GM18868 (cell line): ENCODE measurements around the gene SLC66A2.

Source experiments
- ATAC-seq: cut with Tn5 transposase; IDR thresholded peaks from one replicate; pipeline ENCODE4 v1.9.1; 2021; ENCODE audit warnings: mild to moderate bottlenecking, moderate library complexity; ENCODE audit not compliant: unreplicated experiment

Gene SLC66A2

DNA sequence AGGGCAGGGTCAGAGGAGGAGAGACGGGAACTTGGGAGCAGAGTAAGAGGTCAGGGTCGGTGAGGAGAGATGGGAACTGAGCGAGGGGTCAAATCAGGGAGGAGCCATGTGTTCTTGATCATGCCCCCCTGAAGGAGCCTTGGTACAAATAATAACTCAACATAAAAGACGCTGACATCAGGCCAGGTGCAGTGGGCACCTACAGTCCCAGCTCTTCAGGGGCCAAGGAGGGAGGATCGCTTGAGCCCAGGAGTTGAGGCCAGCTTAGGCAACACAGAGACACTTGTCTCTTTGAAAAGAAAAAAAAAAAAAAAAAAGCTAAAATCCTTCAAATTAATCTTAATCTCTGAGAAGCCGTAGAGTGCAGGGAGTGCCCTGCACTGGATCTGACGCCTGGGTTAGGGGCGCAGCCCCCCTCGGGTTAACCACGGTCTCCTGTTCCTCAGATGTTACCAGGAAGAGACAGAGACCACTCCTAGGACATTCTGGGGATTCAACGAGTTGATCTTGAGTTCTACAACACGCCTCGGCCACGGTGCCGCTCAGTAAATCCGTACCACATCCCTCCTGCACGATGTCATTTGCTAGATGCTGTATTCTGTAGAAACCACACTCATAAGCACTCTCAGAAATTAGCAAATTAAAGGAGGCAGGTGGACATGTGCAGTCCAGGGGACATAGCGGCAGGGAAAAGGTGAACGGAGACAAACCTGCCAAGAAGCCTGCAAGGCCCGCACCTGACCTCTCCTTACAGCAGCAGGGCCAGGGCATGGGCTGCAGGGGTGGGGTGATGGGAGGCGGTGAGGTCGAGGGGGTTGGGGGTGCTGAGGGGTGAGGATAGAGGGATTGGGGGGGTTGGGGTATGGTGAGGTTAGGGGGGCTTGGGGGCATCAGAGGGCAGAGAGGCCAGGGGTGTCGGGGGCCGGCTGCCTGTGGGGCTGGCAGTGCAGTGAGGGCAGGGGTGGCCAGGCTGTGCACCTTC, 29.2 kb downstream of the SLC66A2 start:
- no peak for ATAC-seq

DNA sequence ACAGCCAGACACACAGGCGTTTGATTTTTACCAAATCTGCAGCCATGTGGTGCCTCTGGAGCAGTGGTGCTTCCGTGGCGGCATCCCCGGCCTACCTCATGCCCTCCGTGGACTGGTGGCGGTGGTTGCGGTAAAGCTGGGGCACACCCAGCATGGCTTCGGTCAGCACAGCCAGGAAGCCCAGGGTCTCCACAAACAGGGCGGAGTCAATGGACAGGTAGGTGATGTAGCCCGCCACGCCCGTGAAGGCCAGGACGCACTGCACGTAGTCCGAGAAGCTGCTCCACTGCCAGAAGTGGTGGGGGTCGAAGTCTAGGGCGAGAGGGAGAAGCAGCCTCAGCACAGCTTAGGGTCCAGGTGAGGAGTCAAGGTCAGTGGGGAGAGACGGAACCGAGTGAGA, 32.4 kb downstream of the SLC66A2 start:
- no peak for ATAC-seq

DNA sequence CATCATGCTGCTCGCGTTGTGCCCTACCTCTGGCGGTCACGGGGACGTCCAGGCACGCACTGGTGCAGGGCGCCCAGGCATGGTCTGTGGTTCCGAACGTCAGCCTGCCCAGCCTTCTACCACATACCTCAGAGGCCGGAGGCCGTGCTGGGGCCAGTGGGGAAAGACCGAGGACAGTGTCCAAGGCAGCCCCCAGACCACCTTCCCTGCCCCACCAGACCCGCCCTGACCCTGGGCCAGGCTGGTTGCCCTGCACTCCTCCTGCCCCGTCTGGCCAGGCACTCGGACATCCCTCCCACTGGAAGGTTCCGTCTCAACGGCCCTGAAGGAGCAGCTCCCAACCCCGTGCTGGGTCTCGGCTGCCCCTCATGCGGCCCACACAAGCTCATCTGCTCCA, 32.8 kb downstream of the SLC66A2 start:
- ATAC-seq = no peak

DNA sequence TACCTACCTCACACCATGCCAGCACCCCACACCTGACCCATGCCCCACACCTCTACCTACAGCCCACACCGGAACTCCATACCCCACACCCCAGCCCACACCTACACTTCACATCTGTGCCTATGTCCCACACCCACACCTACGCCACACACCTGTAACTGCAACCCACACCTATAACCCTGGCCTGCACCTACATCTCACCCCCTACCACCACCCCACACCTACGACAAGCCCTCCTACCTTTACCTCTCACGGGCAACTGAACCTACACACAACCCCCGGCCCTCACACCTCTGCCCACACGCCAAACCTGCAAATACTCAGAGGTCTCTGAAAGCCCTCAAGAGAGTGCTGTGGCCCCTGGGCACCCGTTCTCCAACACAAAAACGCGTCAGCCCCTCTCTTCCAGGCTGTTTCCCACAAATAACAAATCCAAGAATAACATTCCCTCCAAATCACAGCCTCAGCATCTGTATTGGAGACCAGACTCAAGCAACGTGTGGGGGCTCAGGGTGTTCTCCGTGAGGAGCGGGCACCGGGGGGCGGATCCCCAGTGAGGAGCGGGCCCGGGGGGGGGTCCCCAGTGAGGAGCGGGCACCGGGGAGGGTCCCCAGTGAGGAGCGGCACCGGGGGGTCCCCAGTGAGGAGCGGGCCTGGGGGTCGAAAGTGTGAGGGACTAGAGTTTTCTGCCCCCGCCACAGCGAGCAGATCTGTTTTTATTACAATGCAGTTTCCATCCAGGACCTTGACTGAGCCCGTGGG, 33.4 kb downstream of the SLC66A2 start:
- no peak for ATAC-seq

DNA sequence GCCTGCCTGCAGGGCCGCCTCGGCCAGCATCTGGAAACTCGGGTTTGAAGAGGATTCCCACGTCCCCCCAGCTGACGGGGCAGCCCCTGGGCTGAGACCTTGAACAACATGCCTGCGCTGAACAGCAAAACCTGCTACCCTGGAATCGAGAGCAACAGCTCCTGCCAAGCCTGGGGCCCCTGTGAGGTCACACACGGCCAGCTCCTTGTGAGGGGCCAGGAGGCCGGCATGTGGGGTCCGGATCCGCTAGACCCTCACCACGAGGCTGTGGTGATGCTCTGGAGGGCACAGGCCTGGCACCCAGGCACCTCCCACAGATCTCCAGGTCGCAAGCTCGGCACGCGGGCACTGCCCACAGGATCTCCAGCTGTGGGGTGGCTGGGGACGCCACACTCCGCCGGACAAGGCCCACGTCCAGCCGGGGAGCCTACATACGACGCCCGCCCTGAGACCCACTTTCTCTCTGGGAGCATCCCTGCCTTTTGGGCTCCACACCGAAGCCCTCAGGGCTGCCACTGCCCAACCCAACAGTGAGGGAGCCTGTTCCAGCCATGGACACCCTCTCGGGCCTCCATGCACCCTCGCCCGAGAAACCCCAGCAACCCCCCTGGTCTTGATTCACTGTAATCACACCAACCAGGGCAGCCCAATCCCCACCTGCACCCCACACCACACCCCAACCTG, 34.1 kb downstream of the SLC66A2 start:
- ATAC-seq = no peak

DNA sequence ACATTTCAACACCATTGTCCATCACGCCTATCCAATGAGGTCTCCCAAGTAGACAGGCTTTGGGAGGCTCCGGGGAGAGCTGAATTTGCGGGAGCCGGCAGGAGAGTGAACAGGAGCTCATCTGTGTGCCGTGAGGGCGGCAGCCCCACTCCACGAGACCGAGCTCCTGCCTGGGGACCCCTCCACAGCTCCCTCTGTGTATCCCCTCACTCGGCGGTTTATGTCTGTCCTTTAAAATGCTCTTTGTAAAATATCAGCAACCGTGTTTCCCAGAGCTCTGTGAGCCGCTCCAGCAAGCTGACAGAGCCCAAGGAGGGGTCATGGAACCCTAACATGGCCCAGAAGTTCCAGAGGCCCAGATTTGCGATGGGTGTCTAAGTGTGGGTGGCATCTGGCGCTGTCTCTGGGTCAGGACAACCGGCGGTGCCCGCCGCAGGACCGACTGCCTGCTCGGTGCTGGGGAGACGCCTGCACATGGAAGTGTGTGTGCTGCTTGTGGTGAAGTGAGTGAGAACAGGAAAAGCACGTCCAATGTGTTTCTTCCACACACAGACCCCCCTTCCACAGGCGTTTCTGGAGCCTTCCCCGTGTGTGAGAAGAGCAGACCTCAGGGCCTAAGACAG, 34.8 kb downstream of the SLC66A2 start:
- no peak for ATAC-seq

DNA sequence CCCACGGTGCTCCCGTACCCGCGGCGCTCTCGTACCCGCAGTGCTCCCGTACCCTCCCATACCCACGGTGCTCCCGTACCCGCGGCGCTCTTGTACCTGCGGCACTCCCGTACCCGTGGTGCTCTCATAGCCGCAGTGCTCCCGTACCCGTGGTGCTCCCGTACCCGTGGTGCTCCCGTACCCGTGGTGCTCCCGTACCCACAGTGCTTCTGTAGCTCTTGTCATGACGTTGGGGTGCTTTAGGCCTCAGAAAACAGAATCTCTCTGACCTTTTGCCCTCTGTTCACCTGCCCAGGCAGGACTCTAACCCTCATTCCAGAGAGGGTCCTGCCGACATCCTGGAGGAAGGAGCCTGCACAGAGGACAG, 35.3 kb downstream of the SLC66A2 start:
- ATAC-seq = no peak

DNA sequence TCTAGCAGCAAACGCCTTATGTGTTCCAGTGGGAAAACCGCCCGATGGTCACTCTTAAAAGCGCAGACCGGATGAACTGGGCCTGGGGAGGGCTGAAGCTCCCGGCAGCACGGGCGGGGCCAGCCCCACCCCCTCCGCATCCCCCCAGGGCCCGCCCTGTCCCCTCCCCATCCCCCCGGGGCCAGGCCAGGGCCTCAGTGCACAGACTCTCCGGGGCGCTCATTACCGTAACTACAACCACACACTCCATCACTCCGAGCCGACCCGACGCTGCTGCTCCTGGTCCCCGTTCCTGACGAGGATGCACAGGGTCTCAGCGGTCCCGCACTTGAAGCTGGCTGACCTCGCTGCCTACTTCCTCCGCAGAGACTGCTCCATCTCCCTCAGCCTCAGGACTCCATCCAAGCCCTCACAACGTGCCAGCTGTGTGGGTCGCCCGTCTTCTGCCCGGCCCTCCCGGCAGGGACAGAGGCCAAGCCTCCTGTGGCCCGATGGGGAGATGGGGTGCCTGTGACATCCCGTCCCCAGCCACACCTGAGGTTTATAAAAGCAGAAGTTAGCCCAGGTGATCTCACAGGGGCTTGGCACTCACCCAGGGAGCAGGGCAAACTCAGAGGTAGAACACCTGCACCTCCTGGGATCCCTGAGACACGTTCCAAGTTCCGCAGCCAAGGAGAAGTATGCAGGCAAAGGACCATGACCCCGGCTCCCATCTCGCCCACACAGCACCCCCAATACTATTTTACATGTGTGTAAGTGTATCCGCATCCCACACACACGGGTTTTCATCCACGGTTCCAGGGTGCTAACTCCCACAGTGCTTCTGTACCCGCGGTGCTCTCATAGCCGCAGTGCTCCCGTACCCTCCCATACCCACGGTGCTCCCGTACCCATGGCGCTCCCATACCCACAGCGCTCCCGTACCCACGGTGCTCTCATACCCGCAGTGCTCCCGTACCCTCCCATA, 36.0 kb downstream of the SLC66A2 start:
- ATAC-seq = no peak

DNA sequence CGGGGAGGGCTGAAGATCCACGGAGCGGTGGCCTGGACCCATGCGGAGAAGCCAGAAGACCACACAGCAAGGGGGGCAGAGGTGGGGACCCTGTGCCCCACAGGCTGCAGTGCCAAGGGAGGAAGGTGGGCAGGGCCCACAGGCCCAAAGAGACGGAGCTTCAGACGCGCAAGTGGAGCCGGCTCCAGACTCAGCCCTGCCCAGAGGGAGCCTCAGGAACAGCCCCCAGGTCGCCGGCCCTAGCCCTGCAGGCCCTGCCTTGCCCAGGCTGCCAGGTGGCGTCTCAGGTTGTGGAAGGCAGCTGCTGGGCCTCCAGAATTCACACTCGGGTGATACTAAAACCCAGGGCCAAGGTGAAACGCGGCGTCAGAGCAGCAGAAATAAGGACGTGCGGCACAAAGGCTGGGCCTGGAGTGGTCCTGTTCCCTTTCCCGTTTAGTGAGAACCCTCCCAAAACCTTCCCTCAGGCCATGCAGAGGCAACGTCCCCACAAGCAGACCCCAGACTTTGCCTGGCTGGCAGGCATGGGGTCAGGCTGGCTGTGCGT, 36.8 kb downstream of the SLC66A2 start:
- ATAC-seq = no peak

DNA sequence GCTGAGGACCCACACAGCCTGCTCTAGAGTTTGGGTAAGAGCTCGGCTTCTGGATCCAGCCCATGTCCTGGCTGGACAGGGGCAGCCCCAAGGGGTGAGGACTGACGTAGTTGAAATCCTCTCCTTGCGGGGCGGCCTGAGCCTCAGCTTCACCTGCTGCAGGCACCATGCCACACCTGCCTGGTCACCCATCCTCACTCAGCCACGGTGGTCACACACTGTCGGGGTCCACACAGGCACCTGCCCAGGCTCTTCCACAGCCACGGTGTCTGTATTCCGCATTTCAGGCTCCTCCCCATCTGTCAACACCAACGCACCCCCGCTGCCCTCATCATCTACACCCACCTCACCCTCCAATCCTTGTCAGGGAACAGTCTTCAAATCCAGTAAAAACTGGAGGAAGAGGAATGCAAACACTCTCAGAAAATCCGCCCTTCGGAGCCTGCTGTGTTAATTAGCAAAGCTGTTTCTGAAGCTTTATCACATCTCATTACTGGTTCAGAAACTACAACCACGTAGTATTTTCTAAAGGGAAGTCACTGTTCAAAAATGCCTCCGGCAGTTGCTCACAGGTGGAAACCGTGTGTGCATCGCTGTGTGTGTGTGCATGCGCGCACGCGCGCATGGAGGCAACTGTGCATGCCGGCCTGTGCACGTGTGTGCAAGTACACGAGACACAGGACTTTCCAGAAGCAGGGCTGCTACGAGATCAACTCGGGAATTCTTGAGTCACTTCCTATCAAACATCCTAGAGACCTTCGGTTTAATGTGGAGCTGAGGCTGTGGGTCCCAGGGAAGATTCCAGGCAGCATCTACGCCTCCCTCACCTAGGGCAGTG, 38.2 kb downstream of the SLC66A2 start:
- ATAC-seq = no peak

DNA sequence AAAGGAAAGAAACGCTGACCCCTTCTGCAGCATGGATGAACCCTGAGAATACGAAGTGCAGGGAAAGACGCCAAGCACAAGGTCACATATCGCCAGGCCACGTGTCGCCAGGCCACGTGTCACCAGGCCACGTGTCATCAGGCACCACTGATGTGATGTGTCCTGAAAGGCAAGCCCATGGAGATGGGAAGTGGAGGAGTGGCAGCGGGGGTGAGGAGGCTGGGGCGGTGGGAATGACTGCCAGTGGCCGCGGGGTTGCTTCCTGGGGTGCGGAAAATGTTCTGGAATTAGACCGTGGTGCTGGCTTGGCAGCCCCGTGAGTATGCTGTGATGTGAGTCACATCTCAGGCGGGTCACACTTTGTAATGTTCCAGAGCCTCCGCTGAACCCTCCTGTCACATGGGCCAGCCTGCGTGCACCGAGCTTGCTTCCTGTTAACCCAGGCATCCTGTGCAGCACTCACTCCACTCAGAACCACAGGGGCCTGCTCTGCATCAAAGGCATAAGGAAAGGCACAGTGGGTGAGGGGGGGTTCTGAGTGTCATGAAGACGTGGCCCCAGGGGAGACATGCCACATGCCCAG, 39.0 kb downstream of the SLC66A2 start:
- no peak for ATAC-seq

DNA sequence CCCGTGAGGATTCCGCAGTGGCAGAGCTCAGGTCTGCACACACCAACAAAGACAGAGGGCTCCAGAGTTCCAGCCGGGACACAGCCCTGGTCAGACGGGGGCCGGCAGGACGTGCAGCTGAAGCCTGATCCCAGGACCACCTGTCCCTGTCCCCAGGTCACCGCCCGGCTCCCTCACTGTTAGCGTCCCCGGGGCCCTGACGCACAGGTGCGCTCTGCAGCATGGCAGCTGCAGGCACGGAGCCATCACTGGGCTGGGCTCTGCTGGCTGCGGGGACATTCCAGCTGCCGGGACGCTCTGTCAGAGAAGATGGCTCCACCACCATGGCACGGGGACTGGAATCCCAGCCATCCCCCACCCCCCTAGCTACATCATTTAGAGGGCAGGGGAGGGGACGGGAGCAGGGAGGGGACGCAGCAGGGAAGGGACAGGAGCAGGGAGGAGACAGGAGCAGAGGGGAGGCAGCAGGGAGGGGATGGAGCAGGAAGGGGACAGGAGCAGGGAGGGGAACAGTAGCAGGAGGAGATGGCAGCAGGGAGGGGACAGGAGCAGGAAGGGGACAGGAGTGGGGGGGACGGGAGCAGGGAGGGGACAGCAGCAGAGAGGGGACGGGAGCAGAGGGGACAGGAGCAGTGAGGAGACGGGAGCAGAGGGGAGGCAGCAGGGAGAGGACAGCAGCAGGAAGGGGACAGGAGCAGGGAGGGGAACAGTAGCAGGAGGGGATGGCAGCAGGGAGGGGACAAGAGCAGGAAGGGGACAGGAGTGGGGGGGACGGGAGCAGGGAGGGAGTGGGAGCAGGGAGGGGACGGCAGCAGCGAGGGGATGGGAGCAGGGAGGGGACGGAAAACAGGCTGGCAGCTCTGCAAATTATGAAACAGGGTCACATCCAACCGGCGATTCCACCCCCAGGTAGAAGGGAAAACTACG, 39.8 kb downstream of the SLC66A2 start:
- no peak for ATAC-seq

DNA sequence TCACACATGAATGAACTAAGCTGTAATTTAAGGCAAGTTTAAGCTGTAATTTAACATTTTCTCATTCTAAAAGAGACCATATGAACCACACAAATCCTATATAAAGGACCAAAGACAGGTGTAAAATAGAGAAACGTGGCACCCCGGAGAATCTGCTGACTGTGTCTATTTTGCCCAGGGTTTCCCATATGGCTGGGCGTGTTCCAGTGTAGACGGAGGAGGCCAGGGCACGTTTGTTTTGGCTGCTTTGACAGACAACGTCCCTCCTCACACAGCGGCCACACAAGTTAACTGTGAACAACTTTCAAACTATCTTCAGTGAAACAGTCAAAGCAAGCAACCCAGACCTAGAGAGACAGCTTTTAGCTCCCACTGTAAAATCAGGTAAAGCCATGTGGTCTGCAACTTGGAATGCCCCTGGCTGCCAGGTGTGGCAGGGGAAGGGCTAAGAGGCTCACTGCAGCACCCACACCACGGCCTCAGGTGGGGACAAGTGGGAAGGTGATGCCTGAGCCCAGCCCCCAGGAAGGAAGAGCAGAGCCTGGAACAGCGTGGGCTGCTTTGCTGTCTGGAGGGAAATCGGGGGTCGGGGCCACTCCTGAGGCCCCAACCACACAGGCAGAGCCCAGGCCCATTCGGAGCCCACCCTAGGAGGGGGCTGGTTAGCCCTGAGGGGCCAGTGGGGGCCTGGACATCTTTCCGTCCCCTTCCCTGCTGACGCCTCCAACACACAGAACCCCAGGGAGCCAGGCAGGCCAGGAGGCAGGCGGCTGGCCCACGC, 40.7 kb downstream of the SLC66A2 start:
- no peak for ATAC-seq

DNA sequence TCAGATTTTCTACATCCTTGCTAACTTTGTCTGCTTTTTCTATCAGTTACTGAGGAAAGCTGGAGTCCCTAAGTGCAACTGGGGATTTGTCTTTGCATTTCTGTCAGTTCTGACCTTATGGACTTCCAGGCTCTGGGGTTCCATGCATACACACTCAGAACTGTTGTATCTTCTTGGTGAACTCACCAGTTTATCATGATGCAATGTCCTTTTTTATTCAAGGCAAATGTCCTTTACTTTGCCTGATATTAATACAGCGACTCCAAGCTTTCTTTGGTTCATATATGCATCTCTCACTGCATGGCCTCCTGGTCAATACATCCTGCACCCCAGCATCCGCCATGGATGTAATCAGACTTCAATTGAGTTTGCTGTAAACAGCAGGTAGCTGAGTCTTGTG, 44.7 kb downstream of the SLC66A2 start:
- no peak for ATAC-seq

DNA sequence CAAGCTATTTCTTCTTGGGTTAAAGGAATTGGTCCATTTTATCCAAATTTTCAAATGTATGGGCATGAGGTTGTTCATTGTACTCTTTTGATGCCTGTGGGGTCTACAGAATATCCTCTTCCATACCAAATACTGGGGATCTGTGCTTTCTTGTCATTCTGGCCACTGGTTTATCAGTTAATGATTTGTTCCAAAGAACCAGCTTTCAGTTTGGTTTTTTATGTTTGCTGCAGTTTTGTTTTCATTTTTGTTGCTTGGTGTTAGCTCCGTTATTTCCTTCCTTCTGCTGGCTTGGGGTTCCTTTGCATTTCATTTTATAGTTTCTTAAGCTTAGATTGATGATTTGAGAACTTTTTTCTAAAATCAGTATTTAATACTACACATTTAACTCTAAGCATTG, 45.5 kb downstream of the SLC66A2 start:
- no peak for ATAC-seq

DNA sequence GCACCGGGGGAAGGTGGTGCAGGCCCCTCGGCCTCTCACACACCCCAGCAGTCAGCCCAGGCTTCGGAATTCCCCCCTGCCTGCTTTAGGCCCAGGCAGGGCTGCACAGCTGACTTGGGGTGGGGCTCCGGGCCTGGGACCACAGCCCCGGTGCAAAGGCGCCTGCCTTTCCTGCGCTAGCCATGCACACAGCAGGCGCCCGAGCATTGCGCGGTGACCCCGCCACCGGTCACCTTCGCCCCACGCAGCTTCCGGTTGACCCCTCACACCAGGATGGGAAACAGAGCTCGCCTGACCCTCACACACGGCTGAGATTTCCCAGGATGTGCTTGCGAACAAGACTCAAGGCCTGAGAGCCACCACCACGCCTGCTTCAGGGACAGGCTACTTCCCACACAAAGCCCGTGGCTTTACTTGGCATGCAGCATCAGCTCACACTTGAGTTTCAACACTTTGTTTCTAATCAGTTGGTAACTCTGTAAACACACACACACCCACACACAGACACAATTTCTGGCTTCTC, 46.0 kb downstream of the SLC66A2 start:
- ATAC-seq = no peak
